IMR-90 (cell line): ENCODE data around the gene FERMT2. TPM values are rescaled to one million over a fixed set of nuclear protein-coding genes. Genes with fewer than 3 reads are reported as not detected.
A peak's percentile ranks its signal among the peaks of the same experiment; 100 is the strongest.

Experiments
- ATAC-seq: fragments of 200-7000 bp; cut with Tn5 transposase; 2 replicates; pipeline ENCODE4 v1.9.1; 2020; ENCODE audit warnings: low read depth, mild to moderate bottlenecking, moderate library complexity
- BruUV-seq: library from RNA; stranded (reverse); fragments of 400-500 nt; replicated peaks from 2 replicates; lab custom pipeline; 2021; lab: Mats Ljungman, UMichigan
- CTCF ChIA-PET: fragments of 300-600 bp; formaldehyde crosslinking; extraction: SDS; loops from one replicate; lab custom pipeline; 2021; ENCODE audit warnings: antibody characterized with exemption; lab: Yijun Ruan, JAX
- POLR2A ChIA-PET: fragments of 300-600 bp; sonication (Branson Sonifier 250); formaldehyde crosslinking; loops from one replicate; lab custom pipeline; 2022; ENCODE audit warnings: antibody characterized with exemption; ENCODE audit not compliant: unreplicated experiment; lab: Charles Lee
- DNase-seq: peaks from one replicate; pipeline ENCODE4 v3.0.0; 2013
- H2AFZ ChIP-seq: replicated peaks from 2 replicates; pipeline ENCODE3; 2013; ENCODE audit warnings: low read length, mild to moderate bottlenecking; ENCODE audit not compliant: poor library complexity
- H2AK5ac ChIP-seq: 2 replicates; pipeline ENCODE4 v1.6.1; 2013; ENCODE audit warnings: low read depth, low read length, inconsistent platforms
- H2AK9ac ChIP-seq: replicated peaks from 2 replicates; pipeline ENCODE3; 2013; ENCODE audit warnings: mild to moderate bottlenecking, low read depth, low read length, moderate library complexity; ENCODE audit not compliant: poor library complexity
- H2BK120ac ChIP-seq: 2 replicates; pipeline ENCODE4 v1.6.1; 2013; ENCODE audit warnings: low read depth, low read length, inconsistent platforms
- H2BK15ac ChIP-seq: 3 replicates; pipeline ENCODE4 v1.6.1; 2013; ENCODE audit warnings: low read depth, low read length, inconsistent platforms
- H2BK20ac ChIP-seq: 2 replicates; pipeline ENCODE4 v1.6.1; 2013; ENCODE audit warnings: low read depth, mild to moderate bottlenecking, inconsistent platforms, low read length, moderate library complexity
- H2BK5ac ChIP-seq: 2 replicates; pipeline ENCODE4 v1.6.1; 2013; ENCODE audit warnings: mild to moderate bottlenecking, low read depth, low read length, inconsistent platforms; ENCODE audit not compliant: poor library complexity, severe bottlenecking
- H3K14ac ChIP-seq: replicated peaks from 2 replicates; pipeline ENCODE4 v1.6.1; 2013; ENCODE audit warnings: low read depth, low read length, inconsistent platforms
- H3K18ac ChIP-seq: 2 replicates; pipeline ENCODE4 v1.6.1; 2013; ENCODE audit warnings: low read depth, low read length, control low read depth
- H3K23ac ChIP-seq: 2 replicates; pipeline ENCODE4 v1.6.1; 2013; ENCODE audit warnings: low read depth, low read length, inconsistent platforms
- H3K27ac ChIP-seq: 2 replicates; pipeline ENCODE4 v1.5.1; 2013; ENCODE audit warnings: mild to moderate bottlenecking, control low read depth, low read length; ENCODE audit not compliant: insufficient read depth
- H3K27me3 ChIP-seq: 2 replicates; pipeline ENCODE4 v1.6.1; 2013; ENCODE audit warnings: low read length; ENCODE audit not compliant: control insufficient read depth, insufficient read depth
- H3K36me3 ChIP-seq: 2 replicates; pipeline ENCODE4 v1.6.1; 2013; ENCODE audit warnings: low read length, mixed read lengths; ENCODE audit not compliant: control insufficient read depth, insufficient read depth
- H3K4ac ChIP-seq: 2 replicates; pipeline ENCODE4 v1.6.1; 2013; ENCODE audit warnings: low read depth, low read length, inconsistent platforms
- H3K4me1 ChIP-seq: 2 replicates; pipeline ENCODE4 v1.6.1; 2013; ENCODE audit warnings: low read length, mixed read lengths; ENCODE audit not compliant: control insufficient read depth, insufficient read depth
- H3K4me2 ChIP-seq: 2 replicates; pipeline ENCODE4 v1.6.1; 2013; ENCODE audit warnings: low read depth, mild to moderate bottlenecking, control low read depth, low read length, moderate library complexity
- H3K4me3 ChIP-seq: 2 replicates; pipeline ENCODE4 v1.5.1; 2013; ENCODE audit warnings: low read depth, mild to moderate bottlenecking, control low read depth, low read length, moderate library complexity; ENCODE audit not compliant: insufficient read depth
- H3K56ac ChIP-seq: 2 replicates; pipeline ENCODE4 v1.6.1; 2013; ENCODE audit warnings: low read length, inconsistent platforms; ENCODE audit not compliant: insufficient read depth; ENCODE audit errors: extremely low read depth
- H3K79me1 ChIP-seq, 2 experiments: 2 replicates each; pipeline ENCODE4 v1.6.1; 2013; ENCODE audit warnings: low read length in 2 of 2, inconsistent platforms in 1 of 2, low read depth in 1 of 2
- H3K9ac ChIP-seq: 2 replicates; pipeline ENCODE4 v1.6.1; 2013; ENCODE audit warnings: low read depth, low read length, control low read depth
- H3K9me1 ChIP-seq: 2 replicates; pipeline ENCODE4 v1.6.1; 2013; ENCODE audit warnings: low read length, inconsistent platforms; ENCODE audit not compliant: insufficient read depth
- H3K9me3 ChIP-seq: 2 replicates; pipeline ENCODE4 v1.6.1; 2013; ENCODE audit warnings: low read length; ENCODE audit not compliant: control insufficient read depth, insufficient read depth
- H4K20me1 ChIP-seq: 2 replicates; pipeline ENCODE4 v1.6.1; 2013; ENCODE audit warnings: low read length, inconsistent platforms; ENCODE audit not compliant: insufficient read depth
- H4K5ac ChIP-seq: 2 replicates; pipeline ENCODE4 v1.6.1; 2013; ENCODE audit warnings: mild to moderate bottlenecking, low read depth, low read length, control low read depth
- H4K8ac ChIP-seq, 2 experiments: 2 replicates each; pipeline ENCODE4 v1.6.1; 2013; ENCODE audit warnings: low read depth in 2 of 2, low read length in 2 of 2, control low read depth in 1 of 2, inconsistent platforms in 1 of 2
- H4K91ac ChIP-seq: 2 replicates; pipeline ENCODE4 v1.6.1; 2013; ENCODE audit warnings: low read depth, low read length, inconsistent platforms; ENCODE audit not compliant: insufficient read depth
- BHLHE40 ChIP-seq: fragments of 150-350 bp; IDR thresholded peaks from 2 replicates; pipeline ENCODE4 v1.6.1; 2016; ENCODE audit warnings: mild to moderate bottlenecking, low read depth, low read length
- CTCF ChIP-seq: conservative IDR thresholded peaks from 2 replicates; pipeline ENCODE4 v1.5.1; 2012; ENCODE audit warnings: mild to moderate bottlenecking, low read depth, low read length, improper control_type of control experiment
- ELK1 ChIP-seq: fragments of 150-350 bp; IDR thresholded peaks from 2 replicates; pipeline ENCODE4 v1.6.1; 2016; ENCODE audit warnings: low read depth, mild to moderate bottlenecking, low read length, moderate library complexity, borderline replicate concordance
- NFE2L2 ChIP-seq: fragments of 150-350 bp; IDR thresholded peaks from 2 replicates; pipeline ENCODE4 v1.6.1; 2016; ENCODE audit warnings: low read depth, mild to moderate bottlenecking, low read length
- POLR2A ChIP-seq: IDR thresholded peaks from 2 replicates; pipeline ENCODE4 v1.6.1; 2012; ENCODE audit warnings: mild to moderate bottlenecking, low read depth, low read length
- RAD21 ChIP-seq: IDR thresholded peaks from 2 replicates; pipeline ENCODE4 v1.6.1; 2012; ENCODE audit warnings: low read length, improper control_type of control experiment
- RFX5 ChIP-seq: IDR thresholded peaks from 2 replicates; pipeline ENCODE4 v1.8.0; 2012; ENCODE audit warnings: low read depth, mild to moderate bottlenecking, low read length, moderate library complexity
- SMC3 ChIP-seq: fragments of 150-350 bp; IDR thresholded peaks from 2 replicates; pipeline ENCODE4 v1.6.1; 2016; ENCODE audit warnings: low read depth, mild to moderate bottlenecking, antibody characterized with exemption, low read length, moderate library complexity
- WGBS, 2 experiments: methylation state at CpG; one replicate each; pipeline versions ENCODE4 v1.1.5 to v1.1.7; 2013; ENCODE audit warnings: missing lambda C conversion rate in 2 of 2; ENCODE audit not compliant: insufficient read length in 1 of 2; ENCODE audit errors: extremely low coverage in 2 of 2; 5-methylcytosine and 5-hydroxymethylcytosine counted together
- dilution Hi-C: fragments of 300-500 bp; cut with HindIII; formaldehyde crosslinking; loops from one replicate; pipeline ENCODE4 v1.14.3; 2018; ENCODE audit warnings: low sequenced_read_pairs; ENCODE audit not compliant: unreplicated experiment
- in situ Hi-C: fragments of 300-500 bp; cut with MboI; formaldehyde crosslinking; loops from 3 replicates; pipeline ENCODE4 v1.14.3; 2019; ENCODE audit warnings: low sequenced_read_pairs, inconsistent platforms, mixed read lengths
- intact Hi-C: fragments of 100-400 bp; cut with micrococcal nuclease; formaldehyde crosslinking; loops from 2 replicates; pipeline ENCODE4 v1.10.0; 2022
- polyA plus RNA-seq, 3 experiments: library from polyadenylated mRNA; depleted of rRNA; stranded (reverse); fragments of >200 nt; gene quantifications; 2 replicates each; pipeline ENCODE4 v1.2.3, GENCODE V29; 2012; ENCODE audit warnings: low replicate concordance in 1 of 3
- total RNA-seq: library from RNA; depleted of rRNA; stranded (reverse); fragments of >200 nt; gene quantifications from 2 replicates; pipeline ENCODE4 v1.2.3, GENCODE V29; 2012

Gene FERMT2
- total and polyA plus RNA-seq, 2 of the 4 experiments (the other 2 are of a cell fraction), result 131 to 217 TPM

GRCh38 chr14:52961060-52961639, 10.3 kb upstream of the FERMT2 start:
- ChIA-PET CTCF (interaction anchor here (0.5 to 1.5 kb wide), 6 partner anchors 81 to 138 kb away, joined by 3 to 6 read pairs (median 3); no protein-coding TSS in a partner anchor), POLR2A (no interaction called here)
- BruUV-seq, result no TSS peak
- H3K9me1 ChIP-seq, result no peaks in the 10 kb centered on the region
- no peak overlapping the region for H2BK20ac ChIP-seq
- no peak overlapping the region for H3K4ac ChIP-seq
- no peak overlapping the region for H3K14ac ChIP-seq
- dilution Hi-C loops (no loop called here), intact Hi-C loops (loop anchor here (1.0 kb wide), 1 partner anchor 138 kb away; no protein-coding TSS in a partner anchor), in situ Hi-C loops (loop anchor here (25.0 kb wide), 1 partner anchor 351 kb away; no protein-coding TSS in a partner anchor)
- H3K18ac ChIP-seq, result no peak overlapping the region
- no peaks in the 10 kb centered on the region for H4K20me1 ChIP-seq
- TF ChIP-seq RAD21 (peak; percentile 80), NFE2L2 (no peak), RFX5 (no peak), ELK1 (no peak), BHLHE40 (no peak), SMC3 (peak; percentile 88), POLR2A (0 out of 2 replicates have a peak, but pooled peaks have one; percentile 31), CTCF (peak; percentile 72)
- H3K4me1 ChIP-seq, result no peaks in the 10 kb centered on the region
- WGBS, 2 experiments, result 90% methylated on average over 3 of the region's 4 CpGs; no CpG with 5 or more reads in 1 of the 2 experiments
- peak overlapping the region; percentile 60 for H2AK9ac ChIP-seq
- no peak overlapping the region for H3K4me3 ChIP-seq
- H3K27ac ChIP-seq, result no peak overlapping the region
- H2AK5ac ChIP-seq, result no peak overlapping the region
- no peak overlapping the region for H3K56ac ChIP-seq
- H4K5ac ChIP-seq, result no peak overlapping the region
- no peaks in the 10 kb centered on the region; the same call in 1 of the 2 replicates for H3K27me3 ChIP-seq
- no peak overlapping the region for H3K9ac ChIP-seq
- ATAC-seq (peak; percentile 76), DNase-seq (peak; percentile 68)
- H3K23ac ChIP-seq, result no peak overlapping the region
- H2BK5ac ChIP-seq, result no peak overlapping the region
- no peaks in the 10 kb centered on the region for H3K9me3 ChIP-seq
- no peak overlapping the region for H2BK120ac ChIP-seq
- 0 out of 4 replicates have a peak overlapping the region, but pooled peaks of 1 of the 2 experiments have one; percentile 34 for H4K8ac ChIP-seq
- no peak overlapping the region for H2BK15ac ChIP-seq
- no peak overlapping the region for H2AFZ ChIP-seq
- no peak overlapping the region for H3K4me2 ChIP-seq
- no peak overlapping the region for H4K91ac ChIP-seq
- H3K36me3 ChIP-seq, result no peaks in the 10 kb centered on the region
- H3K79me1 ChIP-seq, result no peaks in the 10 kb centered on the region; a peak in 1 of 4 replicates
